GM12878 (cell line): ENCODE measurements around the gene ANAPC5. TPM values are rescaled to one million over a fixed set of nuclear protein-coding genes. Genes with fewer than 3 reads are reported as not detected.

Experiments
- ATAC-seq: fragments of 200-7000 bp; cut with Tn5 transposase; 3 replicates; pipeline ENCODE4 v1.9.1; 2020; ENCODE audit warnings: mild to moderate bottlenecking, moderate library complexity
- BruUV-seq: library from RNA; stranded (reverse); fragments of 400-500 nt; replicated peaks from 2 replicates; lab custom pipeline; 2021; lab: Mats Ljungman, UMichigan
- CTCF ChIA-PET: fragments of 300-600 bp; sonication (Branson Sonifier 250); formaldehyde crosslinking; extraction: SDS; loops from one replicate; lab custom pipeline; 2021; ENCODE audit warnings: inconsistent platforms; lab: Yijun Ruan, JAX
- POLR2A ChIA-PET: fragments of 350-600 bp; formaldehyde crosslinking; extraction: SDS; loops from one replicate; lab custom pipeline; 2021; ENCODE audit warnings: inconsistent platforms; lab: Charles Lee
- RAD21 ChIA-PET: fragments of 300-600 bp; sonication (Branson Sonifier 250); formaldehyde crosslinking; loops from one replicate; lab custom pipeline; 2023; ENCODE audit warnings: antibody characterized with exemption; ENCODE audit not compliant: unreplicated experiment; lab: Charles Lee
- SMC1A ChIA-PET: fragments of 300-600 bp; sonication (Branson Sonifier 250); formaldehyde crosslinking; loops from one replicate; lab custom pipeline; 2023; ENCODE audit not compliant: unreplicated experiment, uncharacterized antibody; lab: Charles Lee
- DNase-seq: peaks from one replicate; pipeline ENCODE4 v3.0.0-alpha.2; 2011; ENCODE audit warnings: low read depth, low spot score
- FAIRE-seq: peaks from 3 replicates; lab custom pipeline; 2011; peaks lifted over from hg19 to GRCh38; lab: Jason Lieb, UNC
- H2AFZ ChIP-seq: 2 replicates; pipeline ENCODE4 v1.6.0; 2011; ENCODE audit warnings: low read depth, low read length, control low read depth; ENCODE audit not compliant: control insufficient read depth
- H3K27ac ChIP-seq: 2 replicates; pipeline ENCODE4 v1.5.1; 2011; ENCODE audit warnings: control low read depth; ENCODE audit not compliant: control insufficient read depth, insufficient read depth
- H3K27me3 ChIP-seq, 2 experiments: replicated peaks in 1 of 2; 2 replicates each; pipeline versions ENCODE4 v1.6.0 to v1.6.1; 2011; ENCODE audit warnings: low read length in 1 of 2; ENCODE audit not compliant: control insufficient read depth in 2 of 2, insufficient read depth in 2 of 2
- H3K36me3 ChIP-seq, 2 experiments: 2 replicates each; pipeline ENCODE4 v1.5.1; 2011; ENCODE audit warnings: low read length in 1 of 2; ENCODE audit not compliant: control insufficient read depth in 2 of 2, insufficient read depth in 2 of 2
- H3K4me1 ChIP-seq: 2 replicates; pipeline ENCODE4 v1.6.1; 2011; ENCODE audit warnings: mild to moderate bottlenecking, low read length, moderate library complexity, mixed read lengths; ENCODE audit not compliant: control insufficient read depth, insufficient read depth
- H3K4me2 ChIP-seq: 2 replicates; pipeline ENCODE4 v1.6.0; 2011; ENCODE audit warnings: control low read depth; ENCODE audit not compliant: control insufficient read depth, insufficient read depth
- H3K4me3 ChIP-seq: fragments of 200-600 bp; sonication (generic); 2 replicates; pipeline ENCODE4 v1.5.1; 2016
- H3K79me2 ChIP-seq: 2 replicates; pipeline ENCODE4 v1.6.0; 2011; ENCODE audit warnings: low read length; ENCODE audit not compliant: control insufficient read depth, insufficient read depth
- H3K9ac ChIP-seq: 2 replicates; pipeline ENCODE4 v1.8.0; 2011; ENCODE audit warnings: low read length, control low read depth, mixed read lengths; ENCODE audit not compliant: control insufficient read depth, insufficient read depth
- H3K9me3 ChIP-seq: replicated peaks from 3 replicates; pipeline ENCODE4 v1.5.1; 2011; ENCODE audit warnings: mild to moderate bottlenecking, low read length; ENCODE audit not compliant: control insufficient read depth, insufficient read depth
- H4K20me1 ChIP-seq: 2 replicates; pipeline ENCODE4 v1.6.0; 2011; ENCODE audit not compliant: control insufficient read depth, insufficient read depth
- BHLHE40 ChIP-seq, 2 experiments: fragments of 450-650 bp in 1 of 2; IDR thresholded peaks; 2 replicates each; pipeline ENCODE4 v1.6.1; 2011 to 2017; ENCODE audit warnings: low read depth in 2 of 2, borderline replicate concordance in 1 of 2, improper control_type of control experiment in 1 of 2, low read length in 1 of 2, mild to moderate bottlenecking in 1 of 2
- CBX5 ChIP-seq: sonication (generic); IDR thresholded peaks from 2 replicates; pipeline ENCODE4 v1.6.1; 2016; ENCODE audit warnings: low read depth, moderate library complexity, mild to moderate bottlenecking, inconsistent platforms
- CHD1 ChIP-seq: IDR thresholded peaks from 2 replicates; pipeline ENCODE4 v1.6.1; 2012; ENCODE audit warnings: low read depth, low read length, improper control_type of control experiment
- CHD2 ChIP-seq: IDR thresholded peaks from 2 replicates; pipeline ENCODE4 v1.6.1; 2011; ENCODE audit warnings: low read depth, low read length, improper control_type of control experiment, borderline replicate concordance
- ELK1 ChIP-seq: IDR thresholded peaks from 2 replicates; pipeline ENCODE4 v1.6.1; 2012; ENCODE audit warnings: low read depth, low read length, improper control_type of control experiment
- FOS ChIP-seq: IDR thresholded peaks from 3 replicates; pipeline ENCODE4 v1.6.1; 2011; ENCODE audit warnings: borderline replicate concordance; ENCODE audit not compliant: insufficient read length; ENCODE audit errors: extremely low read depth
- HDAC2 ChIP-seq: fragments of 200-600 bp; sonication (generic); IDR thresholded peaks from 2 replicates; pipeline ENCODE4 v1.6.1; 2017
- HDGF ChIP-seq: fragments of 450-650 bp; IDR thresholded peaks from 2 replicates; pipeline ENCODE4 v1.6.1; 2016; ENCODE audit warnings: antibody characterized with exemption
- KAT2A ChIP-seq: conservative IDR thresholded peaks from 2 replicates; pipeline ENCODE4 v1.6.1; 2011; ENCODE audit warnings: low read depth, low read length; ENCODE audit not compliant: control insufficient read depth
- LARP7 ChIP-seq: fragments of 450-650 bp; IDR thresholded peaks from 2 replicates; pipeline ENCODE4 v1.6.1; 2017; ENCODE audit warnings: mild to moderate bottlenecking
- NFYA ChIP-seq: IDR thresholded peaks from 2 replicates; pipeline ENCODE4 v1.6.1; 2011; ENCODE audit warnings: low read depth, mild to moderate bottlenecking, low read length, improper control_type of control experiment, borderline replicate concordance
- NFYB ChIP-seq: IDR thresholded peaks from 2 replicates; pipeline ENCODE4 v1.6.1; 2011; ENCODE audit warnings: low read depth, mild to moderate bottlenecking, low read length, improper control_type of control experiment, moderate library complexity; ENCODE audit not compliant: insufficient read depth
- RCOR1 ChIP-seq: conservative IDR thresholded peaks from 2 replicates; pipeline ENCODE4 v1.6.1; 2012; ENCODE audit warnings: low read depth, low read length, improper control_type of control experiment
- SP1 ChIP-seq: IDR thresholded peaks from one replicate; pipeline ENCODE4 v1.6.1; 2011; ENCODE audit warnings: low read depth, low read length
- SRF ChIP-seq, 2 experiments: IDR thresholded peaks; 2 replicates each; pipeline ENCODE4 v1.6.1; 2011; ENCODE audit warnings: low read depth in 2 of 2, low read length in 2 of 2, mild to moderate bottlenecking in 1 of 2, moderate library complexity in 1 of 2
- TAF1 ChIP-seq: IDR thresholded peaks from 2 replicates; pipeline ENCODE4 v1.6.1; 2011; ENCODE audit warnings: mild to moderate bottlenecking, low read depth, low read length, borderline replicate concordance
- ZNF687 ChIP-seq: fragments of 450-650 bp; IDR thresholded peaks from 2 replicates; pipeline ENCODE4 v1.6.1; 2017; ENCODE audit warnings: mild to moderate bottlenecking, moderate library complexity
- WGBS: methylation state at CpG from one replicate; pipeline ENCODE4 v1.1.6; 2016; ENCODE audit warnings: low lambda C conversion rate; ENCODE audit not compliant: insufficient replicate concordance, insufficient coverage; ENCODE audit errors: missing lambda C conversion rate; 5-methylcytosine and 5-hydroxymethylcytosine counted together
- in situ Hi-C: fragments of 300-500 bp; cut with MboI; formaldehyde crosslinking; loops from 9 replicates; pipeline ENCODE4 v1.14.3; 2018; ENCODE audit warnings: mixed read lengths
- intact Hi-C: fragments of 100-400 bp; cut with micrococcal nuclease; formaldehyde crosslinking; loops from one replicate; pipeline ENCODE4 v1.14.2; 2022; ENCODE audit not compliant: unreplicated experiment
- polyA plus RNA-seq, 11 experiments: library from polyadenylated mRNA; depleted of rRNA in 4 of 11; unstranded in 6 of 11; stranded (reverse) in 5 of 11; fragments of >200 nt; fragmentation: Nextera tagmentation in 4 of 11; fragmentation: Illumina TruSeq in 1 of 11; extraction: Ambion mirVana in 4 of 11; extraction: Trizol in 1 of 11; gene quantifications; 1 replicate in 1 of 11; 2 replicates in 10 of 11; pipeline versions ENCODE4 v1.2.1 to v1.2.3, GENCODE V29; 2011 to 2016; ENCODE audit warnings: inconsistent platforms in 2 of 11, missing spikeins in 2 of 11, low read depth in 1 of 11
- total RNA-seq, 4 experiments: library from RNA; depleted of rRNA in 3 of 4; stranded (reverse); fragments of >200 nt in 3 of 4; fragmentation: Illumina TruSeq in 1 of 4; extraction: Trizol in 1 of 4; gene quantifications; 2 replicates each; pipeline versions ENCODE4 v1.2.1 to v1.2.3, GENCODE V29; 2013 to 2021

ANAPC5 gene
- total and polyA plus RNA-seq, 10 of the 15 experiments (the other 5 are each of a cell fraction or from before 2014, with no cell fraction given): 102 to 227 (median 166) TPM

GRCh38 chr12:121378736-121379135 lies 26.5 kb upstream of the ANAPC5 start:
- in situ Hi-C loops: no loop called here
- intact Hi-C loops: no loop called here
- no peaks in the 10 kb centered on the region for H3K4me1 ChIP-seq

More at GRCh38 chr12:121378736-121379135, 26.5 kb upstream of the ANAPC5 start:
- RAD21 ChIA-PET: no interaction called here
- Histone ChIP-seq H3K4me3 (no peak overlapping the region), H3K9ac (no peak overlapping the region), H3K27me3 (no peaks in the 10 kb centered on the region), H3K36me3 (no peaks in the 10 kb centered on the region), H4K20me1 (no peaks in the 10 kb centered on the region), H2AFZ (no peak overlapping the region), H3K27ac (no peak overlapping the region), H3K9me3 (no peaks in the 10 kb centered on the region), H3K4me2 (no peak overlapping the region), H3K79me2 (no peaks in the 10 kb centered on the region)
- ATAC-seq (no peak), FAIRE-seq (no peak), DNase-seq (no peak)
- POLR2A ChIA-PET: interaction anchor here (0.6 kb wide), 2 partner anchors 15 to 18 kb away, joined by 4 read pairs; no protein-coding TSS in a partner anchor
- WGBS: 20% methylated on average over 5 of the region's 5 CpGs
- no TSS peak for BruUV-seq
- TF ChIP-seq RCOR1 (no peak), NFYA (no peak), HDGF (no peak), CHD2 (no peak), CBX5 (no peak), CHD1 (no peak), SP1 (no peak), LARP7 (no peak), ELK1 (no peak), ZNF687 (no peak), TAF1 (no peak), KAT2A (no peak), SRF (IDR thresholded peaks at IDR 0.05; ENCODE audit: low read depth in 2 of 2, low read length in 2 of 2) (no peak), FOS (no peak), HDAC2 (no peak), NFYB (no peak), BHLHE40 (IDR thresholded peaks at IDR 0.05; ENCODE audit: borderline replicate concordance in 1 of 2, low read depth in 2 of 2, low read length in 1 of 2) (no peak)
- SMC1A ChIA-PET: no interaction called here
- CTCF ChIA-PET: no interaction called here
